ENCODE measurements around the gene MFAP2. TPM values are rescaled to one million over a fixed set of nuclear protein-coding genes. Genes with fewer than 3 reads are reported as not detected.
"Not testable (repeated sequence)": the region's sequence is repeated elsewhere in the genome, so short reads cannot be mapped to it uniquely, and the experiment has no call there.

The MFAP2 gene
- total RNA-seq, 1 donor from 2014 or later, result 10.6 TPM

GRCh38 chr1:16929146-16930041 is 51.0 kb downstream of the MFAP2 start:
- not testable (repeated sequence) for DNase-seq (ENCODE audit: low read depth)

DNA sequence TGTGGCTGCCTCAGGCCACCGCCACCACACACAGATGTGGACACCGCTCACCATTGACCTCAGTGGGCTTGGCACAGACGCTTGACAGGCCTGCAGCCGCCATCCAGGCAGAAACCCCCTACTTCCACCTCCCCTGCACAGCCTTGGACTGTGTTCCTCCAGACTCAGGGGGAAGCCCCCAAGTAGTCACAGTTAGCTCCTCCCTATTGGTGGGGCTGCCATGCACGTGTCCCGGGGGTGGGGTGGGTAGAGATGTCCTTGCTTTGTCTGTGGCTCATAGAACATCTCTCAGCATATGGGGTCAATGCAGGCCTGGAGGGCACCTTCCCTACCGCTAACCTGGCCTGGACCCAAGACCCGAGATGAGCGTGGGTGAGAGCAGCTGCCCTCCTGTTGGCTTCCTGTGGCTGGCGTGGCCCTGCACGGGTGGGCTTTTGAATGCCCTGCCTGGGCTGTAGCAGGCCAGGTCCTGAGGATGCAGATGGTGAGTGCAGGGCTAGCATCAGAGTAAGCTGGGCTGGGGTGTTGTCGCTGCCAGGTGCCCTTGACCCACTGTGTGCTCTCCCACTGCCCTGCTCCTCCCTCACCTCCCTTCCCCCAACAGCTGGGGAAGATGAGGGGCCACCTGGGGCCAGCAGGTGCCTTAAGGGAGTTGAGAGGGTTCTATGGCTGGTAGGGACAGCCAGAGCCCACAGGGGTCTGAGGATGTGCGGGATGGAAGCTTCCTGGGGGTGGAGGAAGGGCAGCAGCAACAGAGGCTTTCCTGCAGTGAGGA is 52.5 kb downstream of the MFAP2 start:
- no peak for DNase-seq (ENCODE audit: low read depth)

GRCh38 chr1:16927256-16927655 is 53.2 kb downstream of the MFAP2 start:
- no peak for DNase-seq (ENCODE audit: low read depth)

DNA sequence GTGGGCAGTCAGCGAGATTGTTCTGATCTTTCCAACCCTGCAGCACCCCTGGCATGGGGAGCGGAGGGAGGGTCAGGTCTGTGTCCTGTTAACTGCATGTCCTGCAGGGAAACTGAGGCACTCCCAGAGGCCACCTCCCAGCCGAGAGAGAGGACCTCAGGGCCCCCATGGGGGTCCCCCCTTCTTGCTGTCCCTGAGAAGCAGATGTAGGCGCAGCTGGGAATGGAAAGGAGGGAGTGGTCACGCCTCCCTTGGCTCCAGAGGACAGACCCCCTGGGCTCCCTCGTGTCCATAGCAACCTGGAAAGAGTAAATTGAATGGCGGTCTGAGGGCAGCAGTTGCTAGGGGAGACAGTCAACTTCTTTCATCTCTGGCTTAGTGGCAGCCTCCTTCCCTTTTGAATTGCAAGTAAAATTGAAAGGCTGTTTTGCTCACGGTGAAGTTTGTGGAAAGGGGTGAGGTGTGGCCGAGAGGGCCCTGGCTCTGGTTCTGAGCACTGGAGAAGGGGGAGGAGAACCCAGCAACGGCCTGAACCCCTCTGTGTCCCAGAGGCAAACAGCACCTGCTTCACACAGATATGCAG is 53.8 kb downstream of the MFAP2 start:
- no peak for DNase-seq (ENCODE audit: low read depth)

GRCh38 chr1:16925635-16926490 is 54.6 kb downstream of the MFAP2 start:
- no peak for DNase-seq (ENCODE audit: low read depth)

DNA sequence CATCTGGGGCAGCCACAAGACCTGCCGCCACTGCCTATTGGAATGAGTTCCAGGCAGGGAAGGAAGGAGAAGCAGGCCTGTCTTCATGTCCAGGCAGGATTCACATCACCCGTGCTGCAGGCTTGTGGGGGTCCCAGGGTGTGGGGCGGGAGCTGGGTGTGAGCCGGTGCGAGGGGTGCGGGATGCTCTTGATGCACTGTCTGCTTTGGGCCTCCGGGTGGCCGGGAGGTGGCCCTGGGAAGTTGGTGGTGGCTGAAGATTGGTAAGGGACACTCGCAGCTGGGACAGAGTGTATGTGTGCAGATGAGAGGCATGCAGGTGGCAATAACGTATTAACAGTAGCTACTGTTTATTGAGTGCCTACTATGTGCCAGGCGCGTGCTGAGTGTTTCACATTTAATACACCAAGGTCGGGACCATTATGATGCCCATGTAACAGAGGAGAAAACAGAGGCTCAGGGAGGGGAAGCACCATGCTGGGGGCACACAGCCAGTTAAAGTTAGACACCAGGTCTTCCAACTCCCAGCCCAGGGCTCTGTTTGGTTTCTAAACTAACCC is 55.4 kb downstream of the MFAP2 start:
- DNase-seq (ENCODE audit: low read depth), result no peak

Other genes starting within 250 kb of the MFAP2 start
- under 0.01 TPM in 2 replicates for gene RNU1-4, start 240.1 kb downstream of the MFAP2 start, total RNA-seq
- gene RNU1-2, start 84.6 kb downstream of the MFAP2 start, total RNA-seq, result under 0.01 TPM in 2 replicates
- gene CROCC, start 58.7 kb downstream of the MFAP2 start, total RNA-seq, result 5.2 and 15.4 TPM in 2 replicates
- 48.6 and 77.1 TPM in 2 replicates for gene ATP13A2, start 31.3 kb upstream of the MFAP2 start, total RNA-seq
- gene SDHB, start 73.4 kb upstream of the MFAP2 start, total RNA-seq, result 123 and 183 TPM in 2 replicates
- gene PADI2, start 138.8 kb upstream of the MFAP2 start, total RNA-seq, result 1.5 and 147 TPM in 2 replicates
- gene PADI1, start 224.5 kb upstream of the MFAP2 start, total RNA-seq, result 1.5 and 26.0 TPM in 2 replicates